HCT116 (cell line): ENCODE data around the gene FRS2. TPM values are rescaled to one million over a fixed set of nuclear protein-coding genes. Genes with fewer than 3 reads are reported as not detected.

ENCODE experiments used
- ATAC-seq: fragments of 200-7000 bp; cut with Tn5 transposase; 2 replicates; pipeline ENCODE4 v1.9.1; 2020; ENCODE audit warnings: mild to moderate bottlenecking, moderate library complexity
- BruUV-seq: library from RNA; stranded (reverse); fragments of 400-500 nt; replicated peaks from 2 replicates; lab custom pipeline; 2021; lab: Mats Ljungman, UMichigan
- CTCF ChIA-PET: fragments of 300-600 bp; sonication (Branson Sonifier 250); formaldehyde crosslinking; loops from one replicate; lab custom pipeline; 2021; ENCODE audit warnings: antibody characterized with exemption; lab: Charles Lee
- POLR2A ChIA-PET: fragments of 300-600, 350-600 bp; sonication (Branson Sonifier 250); formaldehyde crosslinking; loops from one replicate; lab custom pipeline; 2021; ENCODE audit warnings: antibody characterized with exemption; lab: Charles Lee
- RAD21 ChIA-PET, 2 experiments: fragments of 300-600 bp; sonication (Branson Sonifier 250); formaldehyde crosslinking; loops; one replicate each; lab custom pipeline; 2023; ENCODE audit warnings: low total read pairs in 2 of 2; ENCODE audit not compliant: uncharacterized antibody in 2 of 2, unreplicated experiment in 2 of 2, low non-redundant PET in 1 of 2; lab: Charles Lee
- DNase-seq: peaks from one replicate; pipeline ENCODE4 v3.0.0-alpha.2; 2010; ENCODE audit warnings: low read depth, low spot score
- H2AFZ ChIP-seq: fragments of 200-600 bp; shearing (Covaris generic), sonication (generic); 2 replicates; pipeline ENCODE4 v1.6.1; 2017; ENCODE audit warnings: low read depth, mixed run types, mixed read lengths, antibody characterized with exemption, low read length; ENCODE audit not compliant: poor library complexity, severe bottlenecking
- H3K27ac ChIP-seq: 2 replicates; pipeline ENCODE4 v1.5.1; 2012; ENCODE audit warnings: low read depth, low read length
- H3K27me3 ChIP-seq: fragments of 200-600 bp; sonication (generic); 2 replicates; pipeline ENCODE4 v1.6.1; 2016; ENCODE audit warnings: mixed run types, low read length, mixed read lengths; ENCODE audit not compliant: insufficient read depth
- H3K36me3 ChIP-seq, 2 experiments: fragments of 200-500 bp in 1 of 2; fragments of 200-600 bp in 1 of 2; sonication (Bioruptor generic) in 1 of 2; sonication (generic) in 1 of 2; 2 replicates each; pipeline versions ENCODE4 v1.5.1 to v1.6.1; 2014 to 2016; ENCODE audit warnings: low read length in 2 of 2, inconsistent platforms in 1 of 2, mixed read lengths in 1 of 2, mixed run types in 1 of 2; ENCODE audit not compliant: insufficient read depth in 2 of 2, control insufficient read depth in 1 of 2
- H3K4me1 ChIP-seq, 2 experiments: fragments of 200-600 bp in 1 of 2; sonication (generic) in 1 of 2; 2 replicates each; pipeline versions ENCODE4 v1.5.1 to v1.6.1; 2012 to 2017; ENCODE audit warnings: low read length in 2 of 2, inconsistent platforms in 1 of 2, mild to moderate bottlenecking in 1 of 2, mixed read lengths in 1 of 2, mixed run types in 1 of 2, moderate library complexity in 1 of 2; ENCODE audit not compliant: insufficient read depth in 2 of 2, control insufficient read depth in 1 of 2
- H3K4me2 ChIP-seq: fragments of 200-600 bp; sonication (generic); 2 replicates; pipeline ENCODE4 v1.6.1; 2017; ENCODE audit warnings: mixed run types, low read length, mixed read lengths
- H3K4me3 ChIP-seq, 2 experiments: fragments of 200-600 bp in 1 of 2; sonication (generic) in 1 of 2; replicated peaks in 1 of 2; 2 replicates each; pipeline ENCODE4 v1.5.1; 2011 to 2016; ENCODE audit warnings: low read length in 2 of 2, control low read depth in 1 of 2, low read depth in 1 of 2, mild to moderate bottlenecking in 1 of 2, mixed read lengths in 1 of 2, mixed run types in 1 of 2
- H3K79me2 ChIP-seq: fragments of 200-600 bp; sonication (generic); 2 replicates; pipeline ENCODE4 v1.6.1; 2017; ENCODE audit warnings: mild to moderate bottlenecking, mixed run types, low read length, moderate library complexity, mixed read lengths; ENCODE audit not compliant: insufficient read depth
- H3K9ac ChIP-seq: fragments of 200-600 bp; sonication (generic); 2 replicates; pipeline ENCODE4 v1.6.1; 2016; ENCODE audit warnings: low read length, mixed read lengths
- H3K9me2 ChIP-seq: fragments of 200-600 bp; sonication (generic), shearing (Covaris generic); 2 replicates; pipeline ENCODE4 v1.6.1; 2017; ENCODE audit warnings: mixed run types, mild to moderate bottlenecking, moderate library complexity; ENCODE audit not compliant: insufficient read depth
- H3K9me3 ChIP-seq, 2 experiments: fragments of 200-500 bp in 1 of 2; fragments of 200-600 bp in 1 of 2; sonication (Bioruptor generic) in 1 of 2; sonication (generic) in 1 of 2; 2 replicates each; pipeline ENCODE4 v1.6.1; 2014 to 2017; ENCODE audit warnings: low read length in 2 of 2, mixed read lengths in 2 of 2, inconsistent platforms in 1 of 2, low read depth in 1 of 2, mild to moderate bottlenecking in 1 of 2, mixed run types in 1 of 2, moderate library complexity in 1 of 2; ENCODE audit not compliant: control insufficient read depth in 1 of 2, insufficient read depth in 1 of 2
- H4K20me1 ChIP-seq: fragments of 200-600 bp; sonication (generic), shearing (Covaris generic); 2 replicates; pipeline ENCODE4 v1.6.1; 2017; ENCODE audit warnings: mixed run types, mild to moderate bottlenecking, moderate library complexity; ENCODE audit not compliant: insufficient read depth
- CEBPB ChIP-seq: IDR thresholded peaks from 2 replicates; pipeline ENCODE4 v1.6.1; 2012; ENCODE audit warnings: low read depth
- EZH2phosphoT487 ChIP-seq: fragments of 200-600 bp; IDR thresholded peaks from 2 replicates; pipeline ENCODE4 v1.6.1; 2018; ENCODE audit warnings: antibody characterized with exemption, borderline replicate concordance
- POLR2AphosphoS5 ChIP-seq: IDR thresholded peaks from 2 replicates; pipeline ENCODE4 v1.6.1; 2011; ENCODE audit warnings: mild to moderate bottlenecking, low read depth, low read length, moderate library complexity
- REST ChIP-seq: IDR thresholded peaks from 2 replicates; pipeline ENCODE4 v1.6.1; 2012; ENCODE audit warnings: low read depth
- SP1 ChIP-seq: IDR thresholded peaks from 2 replicates; pipeline ENCODE4 v1.6.1; 2012; ENCODE audit warnings: low read depth
- SRF ChIP-seq: IDR thresholded peaks from 2 replicates; pipeline ENCODE4 v1.6.1; 2012; ENCODE audit warnings: low read depth
- YY1 ChIP-seq: IDR thresholded peaks from 2 replicates; pipeline ENCODE4 v1.6.1; 2011; ENCODE audit warnings: low read length, low read depth, moderate library complexity, mild to moderate bottlenecking; ENCODE audit not compliant: insufficient replicate concordance; ENCODE audit errors: extremely low read depth
- ZNF274 ChIP-seq: fragments of 200-500 bp; sonication (Bioruptor generic); IDR thresholded peaks from 2 replicates; pipeline ENCODE4 v1.6.1; 2014; ENCODE audit warnings: mild to moderate bottlenecking, low read depth, low read length, inconsistent platforms
- intact Hi-C: fragments of 100-400 bp; cut with micrococcal nuclease; formaldehyde crosslinking; loops from 2 replicates; pipeline ENCODE4 v1.10.0; 2022
- total RNA-seq: library from RNA; stranded (reverse); gene quantifications from one replicate; pipeline ENCODE4 v1.2.1, GENCODE V29; 2021; ENCODE audit not compliant: unreplicated experiment

FRS2 gene
- total RNA-seq, 1 experiment from 2014 or later: 14.7 TPM

GRCh38 chr12:69484428-69484827, 14.2 kb downstream of the FRS2 start:
- TF ChIP-seq POLR2AphosphoS5 (no peak), SP1 (no peak), CEBPB (no peak), SRF (no peak), YY1 (no peak), ZNF274 (no peak), REST (no peak), EZH2phosphoT487 (no peak)
- no peak overlapping the region for H3K27ac ChIP-seq
- H4K20me1 ChIP-seq: no peaks in the 10 kb centered on the region
- no peak overlapping the region for H3K4me3 ChIP-seq
- no TSS peak for BruUV-seq
- no peak for DNase-seq
- peaks cover 0 to 4% of the 10 kb centered on the region in 2 experiments; a peak in 1 of 4 replicates for H3K9me3 ChIP-seq
- ChIA-PET CTCF (no interaction called here), POLR2A (no interaction called here), RAD21 (no interaction called here)
- intact Hi-C loops: no loop called here
- H3K36me3 ChIP-seq: peaks cover 0 to 12% of the 10 kb centered on the region in 2 experiments; a peak in 1 of 4 replicates
- no peaks in the 10 kb centered on the region for H3K4me1 ChIP-seq
- no peaks in the 10 kb centered on the region for H3K9me2 ChIP-seq
- H3K27me3 ChIP-seq: no peaks in the 10 kb centered on the region
- no peak overlapping the region for H3K4me2 ChIP-seq
- no peak overlapping the region for H2AFZ ChIP-seq
- H3K9ac ChIP-seq: no peak overlapping the region
- H3K79me2 ChIP-seq: peaks cover 94% of the 10 kb centered on the region
- no peak for ATAC-seq
